SU-DHL-6 (cell line): ENCODE measurements around the gene UFD1.

Experiments
- EZH2phosphoT487 ChIP-seq: fragments of 200-600 bp; sonication (generic), shearing (Covaris generic); conservative IDR thresholded peaks from 2 replicates; pipeline ENCODE4 v1.6.1; 2018; ENCODE audit warnings: mild to moderate bottlenecking, antibody characterized with exemption, low read length, moderate library complexity, mixed read lengths
- TF ChIP-seq, protein P1 (sequence below): fragments of 200-600 bp; sonication (generic); IDR thresholded peaks from one replicate; pipeline ENCODE4 v1.5.1; 2017; ENCODE audit warnings: antibody characterized with exemption, mild to moderate bottlenecking, low read length, moderate library complexity; ENCODE audit not compliant: insufficient read depth, poor library complexity, severe bottlenecking

GRCh38 chr22:19516378-19517170 is 37.6 kb upstream of the UFD1 start:
- TF ChIP-seq, protein P1, sequence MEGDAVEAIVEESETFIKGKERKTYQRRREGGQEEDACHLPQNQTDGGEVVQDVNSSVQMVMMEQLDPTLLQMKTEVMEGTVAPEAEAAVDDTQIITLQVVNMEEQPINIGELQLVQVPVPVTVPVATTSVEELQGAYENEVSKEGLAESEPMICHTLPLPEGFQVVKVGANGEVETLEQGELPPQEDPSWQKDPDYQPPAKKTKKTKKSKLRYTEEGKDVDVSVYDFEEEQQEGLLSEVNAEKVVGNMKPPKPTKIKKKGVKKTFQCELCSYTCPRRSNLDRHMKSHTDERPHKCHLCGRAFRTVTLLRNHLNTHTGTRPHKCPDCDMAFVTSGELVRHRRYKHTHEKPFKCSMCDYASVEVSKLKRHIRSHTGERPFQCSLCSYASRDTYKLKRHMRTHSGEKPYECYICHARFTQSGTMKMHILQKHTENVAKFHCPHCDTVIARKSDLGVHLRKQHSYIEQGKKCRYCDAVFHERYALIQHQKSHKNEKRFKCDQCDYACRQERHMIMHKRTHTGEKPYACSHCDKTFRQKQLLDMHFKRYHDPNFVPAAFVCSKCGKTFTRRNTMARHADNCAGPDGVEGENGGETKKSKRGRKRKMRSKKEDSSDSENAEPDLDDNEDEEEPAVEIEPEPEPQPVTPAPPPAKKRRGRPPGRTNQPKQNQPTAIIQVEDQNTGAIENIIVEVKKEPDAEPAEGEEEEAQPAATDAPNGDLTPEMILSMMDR, result no peak
- TF ChIP-seq EZH2phosphoT487, result no peak
